OCI-M2 (cell line): ENCODE data around the gene TUBA3E.
"Not testable (repeated sequence)": the region's sequence is repeated elsewhere in the genome, so short reads cannot be mapped to it uniquely, and the experiment has no call there.

Experiments used
- DNase-seq: peaks from one replicate; lab custom pipeline; 2025; ENCODE audit not compliant: unreplicated experiment; lab: John Stamatoyannopoulos, UW

TUBA3E gene

DNA sequence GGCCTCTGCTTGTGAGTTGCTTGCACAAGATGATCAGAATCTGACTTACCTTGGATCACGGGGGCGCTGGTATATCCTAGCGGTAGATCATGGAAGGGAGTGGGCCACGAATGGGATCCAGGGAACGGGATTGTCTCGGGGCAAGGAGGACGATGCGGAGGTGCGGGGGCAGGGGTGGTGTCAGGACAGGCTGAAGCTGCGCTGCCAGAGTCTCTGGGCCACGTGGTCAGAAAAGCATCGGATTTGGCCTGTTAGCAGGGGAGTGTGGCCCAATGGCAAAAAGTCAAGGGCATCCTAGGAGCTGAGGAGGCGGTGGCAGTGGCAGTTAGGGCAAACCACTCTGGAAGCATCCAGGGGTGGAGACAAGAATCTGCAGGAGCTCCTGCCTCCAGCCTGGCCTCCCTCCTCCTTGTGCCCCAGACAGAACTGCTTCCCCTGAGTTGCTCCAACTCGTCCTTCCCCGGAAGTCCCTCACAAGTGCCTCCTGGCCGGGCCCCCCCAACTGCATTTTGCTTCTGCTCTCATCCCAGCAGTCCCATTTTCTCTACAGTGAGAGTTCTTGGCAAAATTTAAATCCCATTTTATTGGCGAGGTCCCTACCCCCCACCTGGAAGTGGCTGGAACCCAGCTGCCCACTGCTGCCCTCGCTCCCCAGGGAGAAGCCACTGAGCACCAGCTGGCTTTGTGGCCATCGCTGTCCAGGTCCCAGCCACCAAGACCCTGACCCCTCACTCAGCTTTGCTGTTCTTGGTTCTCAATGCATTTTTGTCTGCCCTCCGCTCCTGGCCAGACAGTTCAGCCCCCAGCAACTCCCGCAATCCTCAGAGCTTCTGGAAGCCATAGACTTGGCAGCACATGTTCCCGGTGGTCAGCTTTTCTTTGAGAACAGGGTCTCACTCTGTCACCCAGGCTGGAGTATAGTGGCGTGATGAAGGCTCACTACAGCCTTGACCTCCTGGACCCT, 47.8 kb downstream of the TUBA3E start:
- DNase-seq = no peak

DNA sequence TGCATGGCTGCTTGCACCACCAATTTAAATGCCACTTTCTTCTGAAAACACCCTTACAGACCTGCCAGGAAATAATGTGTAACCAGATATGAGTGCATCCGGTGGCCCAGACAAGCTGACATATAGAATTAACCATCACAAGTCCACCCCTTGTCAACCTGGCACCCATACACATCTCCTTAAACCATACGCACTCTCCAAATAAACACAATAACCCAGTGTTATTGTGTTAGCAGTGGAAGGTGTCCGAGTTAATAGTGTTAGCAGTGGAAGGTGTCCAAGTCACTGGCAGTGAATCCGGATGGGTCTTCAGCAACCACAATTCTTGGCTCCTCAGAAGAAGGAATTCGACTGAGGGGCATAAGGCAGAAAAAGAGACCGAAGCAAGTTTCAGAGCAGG, 49.7 kb downstream of the TUBA3E start:
- DNase-seq = not testable (repeated sequence)

DNA sequence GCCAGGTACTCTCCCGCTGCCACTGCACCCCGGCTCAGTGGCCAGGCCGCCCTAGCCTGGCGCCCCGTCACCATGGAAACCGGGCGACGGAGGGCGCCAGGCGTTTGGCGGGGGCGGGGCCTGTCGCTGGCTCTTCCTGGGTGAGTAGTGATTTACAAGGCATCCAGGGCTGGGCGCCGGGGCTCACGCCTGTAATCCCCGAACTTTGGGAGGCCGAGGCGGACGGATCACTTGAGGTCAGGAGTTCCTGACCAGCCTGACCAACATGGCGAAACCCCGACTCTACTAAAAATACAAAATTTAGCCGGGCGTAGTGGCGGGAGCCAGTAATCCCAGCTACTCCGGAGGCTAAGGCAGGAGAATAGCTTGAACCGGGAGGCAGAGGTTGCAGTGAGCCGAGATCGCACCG, 53.2 kb downstream of the TUBA3E start, which contains the start of gene CCDC74B:
TSS of gene CCDC74B (minus strand) at position 107 of the 409 bp plus-strand sequence. CDS start 116 bp downstream, outside the sequence.
- not testable (repeated sequence) for DNase-seq

DNA sequence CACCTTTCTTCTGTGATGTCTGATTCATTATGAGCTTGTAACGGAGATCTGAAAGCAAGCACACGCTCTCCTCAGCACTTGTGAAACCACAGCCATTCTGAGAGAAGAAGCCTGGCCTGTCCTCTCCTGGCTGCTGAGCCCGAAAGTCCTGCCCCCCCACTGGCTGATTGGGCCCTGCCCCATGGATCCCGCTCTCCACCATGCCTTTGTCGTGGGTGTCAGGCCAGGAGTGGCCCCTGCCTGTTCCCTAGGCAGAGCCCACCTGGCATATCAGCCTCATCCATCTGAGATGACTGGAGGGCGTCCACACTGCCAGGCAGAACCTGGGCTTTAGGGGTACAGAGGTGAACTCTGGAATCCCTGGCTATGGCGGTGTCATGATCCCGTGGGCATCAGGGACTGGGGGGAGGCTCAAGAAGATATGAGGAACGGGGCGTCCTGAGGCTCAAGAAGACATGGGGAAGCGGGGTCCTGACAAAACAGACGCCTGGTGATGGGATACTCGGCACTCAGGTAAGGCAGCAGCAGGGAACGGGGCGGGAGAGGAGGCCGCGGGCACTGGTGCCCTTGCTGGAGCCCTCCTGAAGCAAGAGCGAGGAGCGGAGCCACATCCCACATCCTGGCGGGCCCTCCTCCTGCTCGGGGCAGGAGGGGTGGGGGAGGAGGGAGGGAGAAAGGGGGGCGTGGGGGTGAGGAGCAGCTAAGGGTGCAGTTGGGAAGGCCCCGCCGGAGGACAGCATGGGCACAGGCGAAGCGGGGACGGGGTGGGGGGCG, 54.8 kb downstream of the TUBA3E start:
- DNase-seq = not testable (repeated sequence)

DNA sequence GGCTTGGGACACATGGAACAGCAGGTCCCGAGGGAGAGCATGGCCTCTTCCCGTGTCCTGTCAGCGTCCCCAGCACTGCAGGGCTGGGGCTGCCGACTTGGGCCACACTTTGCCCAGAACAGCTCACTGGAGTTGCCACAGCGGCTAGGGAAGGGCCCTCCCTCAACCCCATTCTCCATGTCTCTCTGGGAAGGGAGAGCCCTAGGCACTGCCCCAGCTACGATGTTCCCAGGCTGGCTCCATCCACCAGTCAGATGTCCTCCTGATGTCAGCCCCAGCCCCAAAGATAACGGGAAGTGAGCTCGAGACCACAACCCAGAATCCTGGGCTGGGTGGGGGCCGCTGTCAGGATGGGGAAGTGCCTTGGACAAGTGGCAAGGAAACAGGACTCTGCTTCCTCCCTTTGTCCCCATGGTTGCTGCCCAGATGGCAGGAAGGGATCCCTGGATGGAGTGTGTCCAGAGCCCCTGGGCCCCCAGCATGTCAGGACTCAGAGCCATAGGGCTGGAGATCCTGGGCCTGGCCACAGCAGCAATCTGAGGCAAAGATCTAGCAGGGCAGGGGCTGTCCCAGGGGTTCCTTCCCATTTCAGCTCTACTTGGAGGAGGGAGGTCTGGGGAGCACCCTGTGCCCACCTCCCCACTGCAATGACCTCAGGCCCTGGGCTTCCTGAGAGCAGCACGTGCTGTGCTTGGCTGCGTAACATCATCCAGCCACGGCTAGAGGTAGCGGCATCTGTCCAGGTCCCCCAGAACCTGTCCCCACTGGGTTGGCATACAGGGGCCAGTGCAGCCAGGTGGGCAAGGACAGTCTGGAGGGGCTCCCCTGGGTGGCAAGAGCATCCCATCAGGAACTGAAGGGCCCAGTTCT, 55.6 kb downstream of the TUBA3E start:
- DNase-seq = not testable (repeated sequence)
